Endothelial cell of umbilical vein (primary cell): ENCODE results near the gene TMEM225B. TPM values are rescaled to one million over a fixed set of nuclear protein-coding genes. Genes with fewer than 3 reads are reported as not detected.

Source experiments
- BruUV-seq: library from RNA; stranded (reverse); fragments of 400-500 nt; replicated peaks from 2 replicates; lab custom pipeline; 2021; lab: Mats Ljungman, UMichigan
- CTCF ChIA-PET: fragments of 300-600, 350-600 bp; sonication (Branson Sonifier 250); formaldehyde crosslinking; loops from one replicate; lab custom pipeline; 2021; ENCODE audit warnings: antibody characterized with exemption, inconsistent platforms; lab: Charles Lee
- POLR2A ChIA-PET: fragments of 300-600, 350-600 bp; sonication (Branson Sonifier 250); formaldehyde crosslinking; loops from one replicate; lab custom pipeline; 2021; ENCODE audit warnings: antibody characterized with exemption, inconsistent platforms; lab: Charles Lee
- DNase-seq: peaks from one replicate; pipeline ENCODE4 v3.0.0-alpha.2; 2011; ENCODE audit warnings: low read depth, low spot score
- FAIRE-seq: peaks from 2 replicates; lab custom pipeline; 2011; peaks lifted over from hg19 to GRCh38; lab: Jason Lieb, UNC
- H2AFZ ChIP-seq: 2 replicates; pipeline ENCODE4 v1.6.0; 2012; ENCODE audit warnings: low read depth, low read length, control low read depth, inconsistent platforms
- H3K27ac ChIP-seq: 2 replicates; pipeline ENCODE4 v1.5.1; 2011; ENCODE audit warnings: low read depth, mild to moderate bottlenecking, control low read depth, low read length, moderate library complexity; ENCODE audit not compliant: insufficient read depth
- H3K27me3 ChIP-seq, 2 experiments: 2 replicates each; pipeline versions ENCODE4 v1.6.0 to v1.6.1; 2011; ENCODE audit warnings: low read length in 2 of 2, mixed read lengths in 1 of 2; ENCODE audit not compliant: control insufficient read depth in 2 of 2, insufficient read depth in 2 of 2
- H3K36me3 ChIP-seq, 2 experiments: 2 replicates in 1 of 2; 3 replicates in 1 of 2; pipeline ENCODE4 v1.5.1; 2011; ENCODE audit warnings: low read length in 2 of 2, mild to moderate bottlenecking in 1 of 2, moderate library complexity in 1 of 2; ENCODE audit not compliant: control insufficient read depth in 2 of 2, insufficient read depth in 2 of 2; ENCODE audit errors: extremely low read depth in 1 of 2
- H3K4me1 ChIP-seq: 3 replicates; pipeline ENCODE4 v1.5.1; 2011; ENCODE audit warnings: mild to moderate bottlenecking, low read length; ENCODE audit not compliant: control insufficient read depth, insufficient read depth; ENCODE audit errors: extremely low read depth
- H3K4me2 ChIP-seq: 2 replicates; pipeline ENCODE4 v1.6.1; 2011; ENCODE audit warnings: low read length, control low read depth, mixed read lengths; ENCODE audit not compliant: insufficient read depth
- H3K4me3 ChIP-seq, 3 experiments: fragments of 200-600 bp in 1 of 3; sonication (generic), shearing (Covaris generic) in 1 of 3; replicated peaks in 1 of 3; 2 replicates each; pipeline ENCODE4 v1.5.1; 2011 to 2016; ENCODE audit warnings: control low read depth in 3 of 3, low read length in 3 of 3, mild to moderate bottlenecking in 2 of 3, inconsistent platforms in 1 of 3, low read depth in 1 of 3, moderate library complexity in 1 of 3; ENCODE audit not compliant: insufficient read depth in 1 of 3
- H3K79me2 ChIP-seq: 2 replicates; pipeline ENCODE4 v1.6.0; 2012; ENCODE audit warnings: low read length, inconsistent platforms; ENCODE audit not compliant: control insufficient read depth, insufficient read depth
- H3K9ac ChIP-seq: replicated peaks from 2 replicates; pipeline ENCODE3; 2011; ENCODE audit warnings: low read length, control low read depth; ENCODE audit not compliant: insufficient read depth; ENCODE audit errors: extremely low read depth
- H3K9me1 ChIP-seq: replicated peaks from 3 replicates; pipeline ENCODE4 v1.6.0; 2011; ENCODE audit warnings: mild to moderate bottlenecking, low read length; ENCODE audit not compliant: control insufficient read depth, insufficient read depth; ENCODE audit errors: extremely low read depth
- H3K9me3 ChIP-seq: replicated peaks from 2 replicates; pipeline ENCODE4 v1.5.1; 2012; ENCODE audit warnings: low read length, inconsistent platforms; ENCODE audit not compliant: control insufficient read depth, insufficient read depth
- H4K20me1 ChIP-seq: replicated peaks from 2 replicates; pipeline ENCODE3; 2011; ENCODE audit warnings: mild to moderate bottlenecking, low read length; ENCODE audit not compliant: control insufficient read depth, insufficient read depth; ENCODE audit errors: extremely low read depth
- CTCF ChIP-seq, 2 donors: IDR thresholded peaks; 1 replicate in 1 of 2; 2 replicates in 1 of 2; pipeline ENCODE4 v1.5.1; 2011; ENCODE audit warnings: low read length in 2 of 2, mild to moderate bottlenecking in 2 of 2, moderate library complexity in 2 of 2, control low read depth in 1 of 2, inconsistent platforms in 1 of 2, low read depth in 1 of 2; ENCODE audit not compliant: insufficient read depth in 1 of 2; ENCODE audit errors: extremely low read depth in 1 of 2
- EZH2 ChIP-seq: IDR thresholded peaks from 2 replicates; pipeline ENCODE4 v1.6.1; 2012; ENCODE audit warnings: borderline replicate concordance, low read depth, mild to moderate bottlenecking, moderate library complexity, low read length, inconsistent platforms; ENCODE audit not compliant: severe bottlenecking
- FOS ChIP-seq: IDR thresholded peaks from 2 replicates; pipeline ENCODE4 v1.6.1; 2011; ENCODE audit warnings: mild to moderate bottlenecking, low read length, moderate library complexity, borderline replicate concordance; ENCODE audit not compliant: insufficient read depth
- GATA2 ChIP-seq: IDR thresholded peaks from 2 replicates; pipeline ENCODE4 v1.7.0; 2011; ENCODE audit warnings: low read depth, mild to moderate bottlenecking, moderate library complexity, mixed read lengths, low read length; ENCODE audit not compliant: insufficient read length, insufficient read depth
- JUN ChIP-seq: IDR thresholded peaks from 2 replicates; pipeline ENCODE4 v1.6.1; 2011; ENCODE audit warnings: borderline replicate concordance, low read depth; ENCODE audit not compliant: insufficient read length, insufficient read depth
- MAX ChIP-seq: IDR thresholded peaks from 2 replicates; pipeline ENCODE4 v1.6.1; 2011; ENCODE audit not compliant: insufficient read depth, insufficient read length
- MYC ChIP-seq: IDR thresholded peaks from one replicate; pipeline ENCODE4 v1.6.1; 2011; ENCODE audit warnings: mild to moderate bottlenecking, low read depth, low read length
- POLR2A ChIP-seq: IDR thresholded peaks from 2 replicates; pipeline ENCODE4 v1.6.1; 2012; ENCODE audit warnings: low read depth, mild to moderate bottlenecking, control low read depth, low read length
- POLR2AphosphoS5 ChIP-seq: IDR thresholded peaks from 2 replicates; pipeline ENCODE4 v1.6.1; 2012; ENCODE audit warnings: low read depth, mild to moderate bottlenecking, control low read depth, low read length, moderate library complexity; ENCODE audit not compliant: insufficient read depth
- dilution Hi-C: fragments of 300-500 bp; cut with MboI; formaldehyde crosslinking; loops from one replicate; pipeline ENCODE4 v1.15.0; 2019; ENCODE audit warnings: low sequenced_read_pairs; ENCODE audit not compliant: extremely low pct_ligation_motif_present
- intact Hi-C: fragments of 100-400 bp; cut with micrococcal nuclease; formaldehyde crosslinking; loops from one replicate; pipeline ENCODE4 v1.10.0; 2022
- polyA plus RNA-seq, 4 experiments: library from polyadenylated mRNA; depleted of rRNA in 3 of 4; stranded (reverse) in 3 of 4; unstranded in 1 of 4; fragments of >200 nt; gene quantifications; 2 replicates each; pipeline versions ENCODE4 v1.2.1 to v1.2.3, GENCODE V29; 2011 to 2012; ENCODE audit warnings: missing spikeins in 1 of 4
- total RNA-seq: library from RNA; stranded (reverse); gene quantifications from 2 replicates; pipeline ENCODE4 v1.2.3, GENCODE V29; 2021

The TMEM225B gene
- total and polyA plus RNA-seq, 2 donors (not counting 3 experiments of a cell fraction or from before 2014, with no cell fraction given), result 0.29 TPM; not detected in 1

DNA sequence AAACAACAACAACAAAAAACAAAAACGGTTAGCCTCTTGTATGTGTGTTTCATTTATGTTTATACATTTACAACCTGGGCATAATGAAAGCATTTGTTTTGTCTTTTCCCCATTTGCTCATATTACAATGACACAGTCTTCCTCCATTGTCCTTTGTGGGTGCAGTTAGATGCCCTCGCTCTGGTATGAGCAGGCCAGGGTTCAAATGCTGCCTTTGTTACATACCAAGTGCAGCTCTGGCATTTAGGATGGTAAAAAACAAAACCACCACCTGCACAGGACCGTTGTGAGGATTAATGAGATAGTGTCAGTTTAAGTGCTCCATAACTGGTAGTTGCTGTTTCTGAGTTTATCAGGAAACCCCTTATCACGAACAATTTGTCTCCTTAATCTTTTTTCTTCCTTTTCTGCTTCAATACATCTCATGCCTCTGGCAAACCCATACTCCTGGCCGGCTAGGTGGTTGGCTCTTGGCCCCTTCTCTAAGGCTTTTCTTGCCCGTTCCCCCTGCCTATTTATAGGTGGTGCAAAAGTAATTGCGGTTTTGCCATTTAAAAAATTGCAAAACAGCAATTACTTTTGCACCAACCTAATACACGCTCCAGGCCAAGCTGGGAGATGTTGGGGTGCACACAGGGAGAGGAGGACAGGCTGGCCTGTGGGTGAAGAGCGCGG, 18.6 kb upstream of the TMEM225B start:
- H3K27ac ChIP-seq, result no peak overlapping the region
- peaks cover 6% of the 10 kb centered on the region for H3K4me1 ChIP-seq

More for the DNA sequence above, 18.6 kb upstream of the TMEM225B start:
- peak overlapping the region; percentile 86 for H3K4me2 ChIP-seq
- H3K9me1 ChIP-seq, result no peaks in the 10 kb centered on the region
- intact Hi-C loops, result no loop called here
- DNase-seq, result no peak
- H3K36me3 ChIP-seq, result no peaks in the 10 kb centered on the region
- TF ChIP-seq MYC (no peak), POLR2AphosphoS5 (no peak), POLR2A (no peak), CTCF (IDR thresholded peaks at IDR 0.05; ENCODE audit: extremely low read depth in 1 of 2, insufficient read depth in 1 of 2, low read depth in 1 of 2, low read length in 2 of 2) (no peak), FOS (no peak), JUN (no peak), GATA2 (no peak), MAX (no peak), EZH2 (no peak)
- H2AFZ ChIP-seq, result peak overlapping the region; percentile 98
- no TSS peak for BruUV-seq
- ChIA-PET CTCF (interaction anchor here (0.5 to 2.1 kb wide), 5 partner anchors 8 to 409 kb away, joined by 3 to 8 read pairs (median 4); partner anchors contain the start of gene ZSCAN25), POLR2A (no interaction called here)
- H4K20me1 ChIP-seq, result no peaks in the 10 kb centered on the region
- peak overlapping the region in 2 of 3 experiments; percentile 28 to 31 for H3K4me3 ChIP-seq
- FAIRE-seq, result no peak
- H3K9me3 ChIP-seq, result no peaks in the 10 kb centered on the region
- H3K9ac ChIP-seq, result no peak overlapping the region
- no peaks in the 10 kb centered on the region for H3K79me2 ChIP-seq
- H3K27me3 ChIP-seq, result peaks cover 0 to 2% of the 10 kb centered on the region in 2 experiments
- dilution Hi-C loops, result no loop called here
